Activated CD8-positive, alpha-beta T cell treated with anti-CD3 and anti-CD28 coated beads for 36 hours (primary cell): ENCODE data around the gene ISM1. TPM values are rescaled to one million over a fixed set of nuclear protein-coding genes. Genes with fewer than 3 reads are reported as not detected.

Experiments used
- ATAC-seq: fragments of 200-7000 bp; cut with Tn5 transposase; one replicate; pipeline ENCODE4 v1.10.0; 2021; ENCODE audit warnings: mild to moderate bottlenecking, moderate library complexity
- CTCF ChIA-PET: fragments of 350-600 bp; sonication (Branson Sonifier 250); formaldehyde crosslinking; loops from one replicate; lab custom pipeline; 2021; ENCODE audit warnings: antibody characterized with exemption; lab: Charles Lee
- POLR2A ChIA-PET: fragments of 350-600 bp; sonication (Branson Sonifier 250); formaldehyde crosslinking; loops from one replicate; lab custom pipeline; 2021; ENCODE audit warnings: antibody characterized with exemption; lab: Charles Lee
- DNase-seq: peaks from one replicate; pipeline ENCODE4 v3.0.0-alpha.2; 2020
- H3K27ac Mint-ChIP-seq: one replicate; pipeline ENCODE4 v1.8.0; 2021; ENCODE audit warnings: mild to moderate bottlenecking, mixed read lengths
- H3K27me3 Mint-ChIP-seq: one replicate; pipeline ENCODE4 v1.8.0; 2021; ENCODE audit warnings: mixed read lengths
- H3K36me3 Mint-ChIP-seq: one replicate; pipeline ENCODE4 v1.8.0; 2021; ENCODE audit warnings: low read depth, mixed read lengths
- H3K4me1 Mint-ChIP-seq: one replicate; pipeline ENCODE4 v1.8.0; 2021; ENCODE audit warnings: low read depth, mixed read lengths
- H3K4me3 Mint-ChIP-seq: one replicate; pipeline ENCODE4 v1.8.0; 2021; ENCODE audit warnings: mild to moderate bottlenecking, moderate library complexity, mixed read lengths
- H3K9me3 Mint-ChIP-seq: one replicate; pipeline ENCODE4 v1.8.0; 2021; ENCODE audit warnings: mixed read lengths
- intact Hi-C: fragments of 100-400 bp; cut with micrococcal nuclease; formaldehyde crosslinking; loops from one replicate; pipeline ENCODE4 v1.10.0; 2022
- total RNA-seq, 2 experiments: library from RNA; stranded (reverse); gene quantifications; one replicate each; pipeline ENCODE4 v1.2.3, GENCODE V29; 2021
- TF ChIP-seq, protein P1 (sequence below): fragments of 200-600 bp; IDR thresholded peaks from one replicate; pipeline ENCODE4 v1.8.0; 2022; ENCODE audit warnings: antibody characterized with exemption, mild to moderate bottlenecking

Gene ISM1
- total RNA-seq, 2 experiments from 2014 or later: 0.77 to 1.4 TPM

GRCh38 chr20:13342469-13343242, 121.6 kb downstream of the ISM1 start:
- intact Hi-C loops: no loop called here
- Mint-ChIP-seq H3K27ac (no peak overlapping the region), H3K27me3 (peaks cover 2% of the 10 kb centered on the region), H3K4me1 (peaks cover 13% of the 10 kb centered on the region), H3K4me3 (no peak overlapping the region), H3K9me3 (no peaks in the 10 kb centered on the region), H3K36me3 (no peaks in the 10 kb centered on the region)
- ATAC-seq (no peak), DNase-seq (no peak)
- TF ChIP-seq, protein P1, sequence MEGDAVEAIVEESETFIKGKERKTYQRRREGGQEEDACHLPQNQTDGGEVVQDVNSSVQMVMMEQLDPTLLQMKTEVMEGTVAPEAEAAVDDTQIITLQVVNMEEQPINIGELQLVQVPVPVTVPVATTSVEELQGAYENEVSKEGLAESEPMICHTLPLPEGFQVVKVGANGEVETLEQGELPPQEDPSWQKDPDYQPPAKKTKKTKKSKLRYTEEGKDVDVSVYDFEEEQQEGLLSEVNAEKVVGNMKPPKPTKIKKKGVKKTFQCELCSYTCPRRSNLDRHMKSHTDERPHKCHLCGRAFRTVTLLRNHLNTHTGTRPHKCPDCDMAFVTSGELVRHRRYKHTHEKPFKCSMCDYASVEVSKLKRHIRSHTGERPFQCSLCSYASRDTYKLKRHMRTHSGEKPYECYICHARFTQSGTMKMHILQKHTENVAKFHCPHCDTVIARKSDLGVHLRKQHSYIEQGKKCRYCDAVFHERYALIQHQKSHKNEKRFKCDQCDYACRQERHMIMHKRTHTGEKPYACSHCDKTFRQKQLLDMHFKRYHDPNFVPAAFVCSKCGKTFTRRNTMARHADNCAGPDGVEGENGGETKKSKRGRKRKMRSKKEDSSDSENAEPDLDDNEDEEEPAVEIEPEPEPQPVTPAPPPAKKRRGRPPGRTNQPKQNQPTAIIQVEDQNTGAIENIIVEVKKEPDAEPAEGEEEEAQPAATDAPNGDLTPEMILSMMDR: no peak
- POLR2A ChIA-PET: no interaction called here
- CTCF ChIA-PET: interaction anchor here (1.4 to 2.6 kb wide), 2 partner anchors 18 to 41 kb away, joined by 6 to 8 read pairs; no protein-coding TSS in a partner anchor

- ATAC-seq (no peak), DNase-seq (no peak)
- H3K27ac Mint-ChIP-seq: no peak overlapping the region
- H3K4me1 Mint-ChIP-seq: no peaks in the 10 kb centered on the region
- H3K27me3 Mint-ChIP-seq: peaks cover 2% of the 10 kb centered on the region
- intact Hi-C loops: no loop called here
- CTCF ChIA-PET: no interaction called here
- POLR2A ChIA-PET: no interaction called here
- TF ChIP-seq, protein P1: no peak
- H3K9me3 Mint-ChIP-seq: no peaks in the 10 kb centered on the region
- no peak overlapping the region for H3K4me3 Mint-ChIP-seq
- no peaks in the 10 kb centered on the region for H3K36me3 Mint-ChIP-seq
Observed at GRCh38 chr20:13344671-13345070, 123.6 kb downstream of the ISM1 start.

DNA sequence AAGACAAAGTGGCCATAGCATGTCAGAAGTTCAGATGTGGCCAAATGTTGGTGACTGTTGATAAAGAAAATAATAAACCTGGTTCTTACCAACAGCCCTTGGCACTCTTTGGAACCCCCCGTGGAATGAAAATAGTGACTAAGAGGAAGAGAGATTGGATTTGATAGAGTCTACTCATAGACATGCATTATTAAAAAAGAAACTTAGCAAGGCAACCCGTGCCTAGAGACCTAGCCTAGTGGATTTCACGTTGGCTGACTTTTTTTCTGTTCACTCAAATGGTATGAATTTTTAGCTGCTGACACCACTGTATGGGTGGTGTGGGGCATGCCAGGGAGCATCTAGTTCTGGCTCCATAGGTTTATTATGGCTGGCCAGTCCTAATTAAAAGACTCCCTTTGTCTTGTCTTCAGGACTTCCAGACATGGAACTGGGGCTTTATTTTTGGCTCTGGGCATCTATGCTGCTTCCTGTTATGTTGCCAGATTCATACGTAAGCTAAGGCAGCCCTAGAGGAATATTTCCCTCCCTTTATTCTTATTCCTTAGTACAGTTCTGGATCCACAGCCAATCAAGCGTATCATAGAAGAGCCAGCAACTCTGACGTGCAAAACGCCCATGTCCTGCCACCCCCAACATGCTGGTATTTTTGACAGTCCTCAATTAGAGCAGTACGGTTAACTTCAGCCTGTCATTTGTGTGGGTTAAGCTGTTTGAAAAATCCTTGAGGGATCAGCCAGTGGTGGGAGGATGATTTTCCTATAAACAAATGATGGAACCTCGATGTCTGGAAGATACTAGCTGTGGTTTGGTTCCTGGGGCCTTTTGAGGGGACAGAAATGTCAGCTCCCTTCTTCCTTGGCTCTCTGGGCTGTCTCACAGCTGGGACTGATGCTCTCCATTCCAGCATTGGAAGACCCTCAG, 127.5 kb downstream of the ISM1 start:
- H3K36me3 Mint-ChIP-seq: no peaks in the 10 kb centered on the region
- H3K4me1 Mint-ChIP-seq: no peaks in the 10 kb centered on the region
- CTCF ChIA-PET: no interaction called here
- intact Hi-C loops: no loop called here
- peaks cover 2% of the 10 kb centered on the region for H3K27me3 Mint-ChIP-seq
- ATAC-seq: no peak
- no peaks in the 10 kb centered on the region for H3K9me3 Mint-ChIP-seq
- no peak overlapping the region for H3K4me3 Mint-ChIP-seq
- DNase-seq: no peak
- H3K27ac Mint-ChIP-seq: no peak overlapping the region
- TF ChIP-seq, protein P1: no peak
- POLR2A ChIA-PET: no interaction called here

GRCh38 chr20:13349235-13349604, 128.1 kb downstream of the ISM1 start:
- H3K4me3 Mint-ChIP-seq: no peak overlapping the region
- TF ChIP-seq, protein P1: no peak
- H3K9me3 Mint-ChIP-seq: no peaks in the 10 kb centered on the region
- H3K36me3 Mint-ChIP-seq: no peaks in the 10 kb centered on the region
- no peak overlapping the region for H3K27ac Mint-ChIP-seq
- no peaks in the 10 kb centered on the region for H3K4me1 Mint-ChIP-seq
- no peak for DNase-seq
- H3K27me3 Mint-ChIP-seq: no peaks in the 10 kb centered on the region
- intact Hi-C loops: no loop called here
- no peak for ATAC-seq
- ChIA-PET CTCF (no interaction called here), POLR2A (interaction anchor here (0.6 kb wide), 1 partner anchor 174 kb away, joined by 3 read pairs; no protein-coding TSS in a partner anchor)

Other genes with a start within 250 kb of the ISM1 start
- under 1 TPM; 0.72 to 0.77 TPM for gene SPTLC3, start 212.3 kb upstream of the ISM1 start, total RNA-seq